ENCODE measurements around the gene CACNA2D4. TPM values are rescaled to one million over a fixed set of nuclear protein-coding genes. Genes with fewer than 3 reads are reported as not detected.
A peak's percentile ranks its signal among the peaks of the same experiment; 100 is the strongest.

The CACNA2D4 gene
- total and polyA plus RNA-seq, 2 of the 13 experiments (the other 11 are each of a cell fraction or from before 2014, with no cell fraction given), result 14.2 to 136 TPM

GRCh38 chr12:1795785-1796514, 122.5 kb downstream of the CACNA2D4 start (continued):
- TF ChIP-seq DDIT3 (CRISPR knock-in tag; IDR thresholded peaks at IDR 0.05) (no peak), RFX3 (CRISPR knock-in tag; IDR thresholded peaks at IDR 0.05) (no peak), SCMH1 (CRISPR knock-in tag; IDR thresholded peaks at IDR 0.05; ENCODE audit: borderline replicate concordance) (no peak), ZNF550 (CRISPR knock-in tag; IDR thresholded peaks at IDR 0.05; ENCODE audit: borderline replicate concordance) (no peak), ZNF775 (CRISPR knock-in tag; IDR thresholded peaks at IDR 0.05; ENCODE audit: borderline replicate concordance) (no peak), KDM3A (CRISPR knock-in tag; IDR thresholded peaks at IDR 0.05; ENCODE audit: low read depth) (no peak), ZNF850 (CRISPR knock-in tag; conservative IDR thresholded peaks at IDR 0.05) (no peak), JUND (CRISPR knock-in tag; IDR thresholded peaks at IDR 0.05) (no peak), FOXP4 (CRISPR knock-in tag; IDR thresholded peaks at IDR 0.05) (no peak), SSRP1 (CRISPR knock-in tag; IDR thresholded peaks at IDR 0.05) (no peak), FOXA3 (CRISPR knock-in tag; IDR thresholded peaks at IDR 0.05) (no peak), ZNF337 (CRISPR knock-in tag; IDR thresholded peaks at IDR 0.05; ENCODE audit: borderline replicate concordance, low read depth) (no peak), ATF7 (IDR thresholded peaks at IDR 0.05) (no peak), ATF7 (CRISPR knock-in tag; IDR thresholded peaks at IDR 0.05) (no peak), PBX3 (CRISPR knock-in tag; IDR thresholded peaks at IDR 0.05; ENCODE audit: borderline replicate concordance) (no peak), PHF20 (CRISPR knock-in tag; IDR thresholded peaks at IDR 0.05) (no peak; the same call in 1 of the 2 replicates), BRD4 (CRISPR knock-in tag; IDR thresholded peaks at IDR 0.05) (no peak), ZNF607 (CRISPR knock-in tag; IDR thresholded peaks at IDR 0.05; ENCODE audit: borderline replicate concordance) (peak; percentile 74; the same call in 1 of the 2 replicates), JUN (CRISPR knock-in tag; IDR thresholded peaks at IDR 0.05) (0 out of 2 replicates have a peak, but pooled peaks have one; percentile 27), RELA (CRISPR knock-in tag; IDR thresholded peaks at IDR 0.05) (no peak), HHEX (CRISPR knock-in tag; IDR thresholded peaks at IDR 0.05) (no peak), ZNF431 (CRISPR knock-in tag; IDR thresholded peaks at IDR 0.05; ENCODE audit: borderline replicate concordance, low read depth) (no peak), ZNF501 (CRISPR knock-in tag; IDR thresholded peaks at IDR 0.05) (peak; percentile 56; the same call in 1 of the 2 replicates), ZNF414 (CRISPR knock-in tag; IDR thresholded peaks at IDR 0.05) (0 out of 2 replicates have a peak, but pooled peaks have one; percentile 30), CREB3 (CRISPR knock-in tag; IDR thresholded peaks at IDR 0.05) (no peak), ZNF547 (CRISPR knock-in tag; IDR thresholded peaks at IDR 0.05) (no peak; the same call in none of the 2 replicates), ZMYM4 (CRISPR knock-in tag; IDR thresholded peaks at IDR 0.05) (peak; percentile 91)
